Mesenchymal stem cell (in vitro differentiated cells and primary cell): Measurements from ENCODE around the gene IL1RAP.
A peak's percentile ranks its signal among the peaks of the same experiment; 100 is the strongest.

Experiments used
- DNase-seq: peaks from one replicate; pipeline ENCODE4 v3.0.0-alpha.2; 2013
- H2AFZ ChIP-seq: one replicate; pipeline ENCODE4 v1.6.1; 2013; ENCODE audit warnings: low read depth, mild to moderate bottlenecking, control low read depth, inconsistent platforms, low read length, moderate library complexity
- H2AK5ac ChIP-seq: 2 replicates; pipeline ENCODE4 v1.6.1; 2013; ENCODE audit warnings: low read length, moderate library complexity, mild to moderate bottlenecking, inconsistent platforms; ENCODE audit not compliant: severe bottlenecking
- H2BK120ac ChIP-seq: one replicate; pipeline ENCODE4 v1.6.1; 2013; ENCODE audit warnings: low read depth, mild to moderate bottlenecking, inconsistent platforms, low read length, moderate library complexity
- H2BK12ac ChIP-seq, 2 experiments: one replicate each; pipeline ENCODE4 v1.6.1; 2013; ENCODE audit warnings: inconsistent platforms in 2 of 2, low read length in 2 of 2, mild to moderate bottlenecking in 2 of 2, moderate library complexity in 2 of 2, control low read depth in 1 of 2
- H2BK15ac ChIP-seq: one replicate; pipeline ENCODE4 v1.6.1; 2013; ENCODE audit warnings: mild to moderate bottlenecking, low read depth, inconsistent platforms; ENCODE audit not compliant: poor library complexity, severe bottlenecking
- H2BK5ac ChIP-seq: 2 replicates; pipeline ENCODE4 v1.6.1; 2013; ENCODE audit warnings: low read depth, mild to moderate bottlenecking, low read length, control low read depth, inconsistent platforms; ENCODE audit not compliant: poor library complexity, severe bottlenecking
- H3K14ac ChIP-seq, 2 experiments: one replicate each; pipeline ENCODE4 v1.6.1; 2013; ENCODE audit warnings: inconsistent platforms in 2 of 2, low read length in 2 of 2, control low read depth in 1 of 2, mild to moderate bottlenecking in 1 of 2, moderate library complexity in 1 of 2
- H3K18ac ChIP-seq, 2 experiments: one replicate each; pipeline ENCODE4 v1.6.1; 2013; ENCODE audit warnings: inconsistent platforms in 2 of 2, low read length in 2 of 2, control low read depth in 1 of 2, low read depth in 1 of 2, mild to moderate bottlenecking in 1 of 2
- H3K23ac ChIP-seq, 2 experiments: one replicate each; pipeline ENCODE4 v1.6.1; 2013; ENCODE audit warnings: inconsistent platforms in 2 of 2, low read length in 2 of 2, mild to moderate bottlenecking in 2 of 2, moderate library complexity in 2 of 2, control low read depth in 1 of 2
- H3K27ac ChIP-seq: 2 replicates; pipeline ENCODE4 v1.5.1; 2013; ENCODE audit warnings: mild to moderate bottlenecking, moderate library complexity, low read length, control low read depth, inconsistent platforms; ENCODE audit not compliant: poor library complexity, severe bottlenecking
- H3K27me3 ChIP-seq, 2 experiments: 2 replicates each; pipeline versions ENCODE4 v1.6.1 to v1.7.0; 2013; ENCODE audit warnings: low read length in 2 of 2, mild to moderate bottlenecking in 2 of 2, moderate library complexity in 2 of 2, control low read depth in 1 of 2, inconsistent platforms in 1 of 2; ENCODE audit not compliant: control insufficient read depth in 1 of 2, insufficient read depth in 1 of 2
- H3K36me3 ChIP-seq, 2 experiments: 2 replicates each; pipeline versions ENCODE4 v1.6.1 to v1.7.0; 2013; ENCODE audit warnings: low read length in 2 of 2, control low read depth in 1 of 2, inconsistent platforms in 1 of 2, low read depth in 1 of 2, mild to moderate bottlenecking in 1 of 2; ENCODE audit not compliant: insufficient read depth in 2 of 2, control insufficient read depth in 1 of 2
- H3K4ac ChIP-seq, 2 experiments: one replicate each; pipeline ENCODE4 v1.6.1; 2013; ENCODE audit warnings: inconsistent platforms in 2 of 2, low read length in 2 of 2, mild to moderate bottlenecking in 2 of 2, moderate library complexity in 2 of 2, control low read depth in 1 of 2, low read depth in 1 of 2
- H3K4me1 ChIP-seq: 2 replicates; pipeline ENCODE4 v1.6.1; 2013; ENCODE audit warnings: low read depth, low read length, control low read depth; ENCODE audit not compliant: control insufficient read depth, insufficient read depth
- H3K4me2 ChIP-seq: 2 replicates; pipeline ENCODE4 v1.6.1; 2013; ENCODE audit warnings: low read length, mild to moderate bottlenecking, inconsistent platforms; ENCODE audit not compliant: poor library complexity, severe bottlenecking
- H3K4me3 ChIP-seq, 2 experiments: 2 replicates each; pipeline versions ENCODE4 v1.5.1 to v1.7.0; 2013; ENCODE audit warnings: low read length in 2 of 2, mild to moderate bottlenecking in 2 of 2, control low read depth in 1 of 2, low read depth in 1 of 2; ENCODE audit not compliant: insufficient read depth in 1 of 2
- H3K79me1 ChIP-seq: replicated peaks from 2 replicates; pipeline ENCODE4 v1.6.1; 2013; ENCODE audit warnings: mild to moderate bottlenecking, control low read depth, low read length, inconsistent platforms; ENCODE audit not compliant: poor library complexity, severe bottlenecking
- H3K9ac ChIP-seq: 2 replicates; pipeline ENCODE4 v1.7.0; 2013; ENCODE audit warnings: mild to moderate bottlenecking, low read length, moderate library complexity
- H3K9me3 ChIP-seq: 2 replicates; pipeline ENCODE4 v1.7.0; 2013; ENCODE audit warnings: mild to moderate bottlenecking, low read length; ENCODE audit not compliant: control insufficient read depth
- H4K8ac ChIP-seq: one replicate; pipeline ENCODE4 v1.6.1; 2013; ENCODE audit warnings: inconsistent platforms, mild to moderate bottlenecking, low read length, moderate library complexity
- H4K91ac ChIP-seq: one replicate; pipeline ENCODE4 v1.6.1; 2013; ENCODE audit warnings: mild to moderate bottlenecking, low read length, inconsistent platforms
- WGBS: methylation state at CpG from one replicate; pipeline ENCODE4 v1.1.7; 2013; ENCODE audit warnings: mixed read lengths; 5-methylcytosine and 5-hydroxymethylcytosine counted together

Gene IL1RAP

DNA sequence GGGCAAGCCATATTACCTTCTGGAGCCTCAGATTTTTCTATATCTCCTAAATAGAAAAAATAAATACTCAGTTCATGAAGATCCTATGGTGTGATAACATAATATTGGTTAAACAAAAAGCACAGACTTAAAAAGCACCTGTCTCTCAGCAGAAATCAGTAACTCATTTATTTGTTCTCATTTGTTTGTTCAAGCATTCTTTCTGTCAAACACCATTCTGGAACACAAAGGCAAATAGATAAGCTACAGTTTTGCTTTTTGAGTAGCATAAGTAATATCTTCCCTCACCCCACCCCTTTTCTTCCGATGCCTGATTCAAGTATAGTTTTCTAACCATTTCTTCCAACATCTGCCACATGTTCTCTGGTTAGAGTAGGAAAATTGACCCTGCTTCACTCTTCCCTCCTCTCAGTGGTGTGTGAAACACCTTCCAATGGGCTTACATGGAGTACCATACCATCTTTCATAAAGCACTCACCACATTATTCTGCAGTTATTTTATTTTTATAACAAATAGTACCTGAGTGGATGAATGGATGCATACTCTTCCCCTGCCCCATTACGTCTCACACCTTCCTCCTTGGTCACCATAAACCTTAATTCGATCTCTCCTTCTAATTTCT, 8.4 kb upstream of the IL1RAP start:
- Histone ChIP-seq H3K4me1 (no peaks in the 10 kb centered on the region), H3K23ac (no peak overlapping the region), H3K27ac (no peak overlapping the region), H2AFZ (no peak overlapping the region), H2BK15ac (no peak overlapping the region), H3K18ac (no peak overlapping the region), H3K4me2 (no peak overlapping the region), H2BK5ac (no peak overlapping the region), H4K8ac (no peak overlapping the region), H2BK12ac (no peak overlapping the region), H4K91ac (no peak overlapping the region), H2AK5ac (no peak overlapping the region), H3K27me3 (no peaks in the 10 kb centered on the region), H3K14ac (no peak overlapping the region), H3K36me3 (no peaks in the 10 kb centered on the region), H3K9ac (no peak overlapping the region), H2BK120ac (no peak overlapping the region), H3K9me3 (no peaks in the 10 kb centered on the region), H3K4me3 (no peak overlapping the region), H3K4ac (no peak overlapping the region), H3K79me1 (no peaks in the 10 kb centered on the region)
- whole genome bisulfite sequencing, result 97% methylated on average over 3 of the region's 3 CpGs
- no peak for DNase-seq

GRCh38 chr3:190506271-190506670, 7.6 kb upstream of the IL1RAP start:
- Histone ChIP-seq H2BK120ac (no peak overlapping the region), H3K36me3 (no peaks in the 10 kb centered on the region), H3K4me1 (no peaks in the 10 kb centered on the region), H3K27me3 (no peaks in the 10 kb centered on the region), H3K14ac (no peak overlapping the region), H2AFZ (no peak overlapping the region), H3K9me3 (no peaks in the 10 kb centered on the region), H2BK5ac (no peak overlapping the region), H3K9ac (no peak overlapping the region), H3K18ac (no peak overlapping the region), H4K91ac (no peak overlapping the region), H3K23ac (no peak overlapping the region), H3K79me1 (no peaks in the 10 kb centered on the region), H2BK15ac (no peak overlapping the region), H3K4me2 (no peak overlapping the region), H2AK5ac (no peak overlapping the region), H3K4me3 (no peak overlapping the region), H4K8ac (no peak overlapping the region), H3K27ac (no peak overlapping the region), H2BK12ac (no peak overlapping the region), H3K4ac (no peak overlapping the region)
- DNase-seq, result no peak
- WGBS, result no CpG with 5 or more reads among the region's 4 CpGs

GRCh38 chr3:190512666-190513065, 1.2 kb upstream of the IL1RAP start:
- H2BK5ac ChIP-seq, result no peak overlapping the region
- no peaks in the 10 kb centered on the region for H3K4me1 ChIP-seq
- no peak overlapping the region for H3K9ac ChIP-seq
- H3K18ac ChIP-seq, result no peak overlapping the region
- no peak overlapping the region for H2BK120ac ChIP-seq
- no peak overlapping the region for H3K23ac ChIP-seq
- H3K27me3 ChIP-seq, result no peaks in the 10 kb centered on the region
- no peak overlapping the region for H2AK5ac ChIP-seq
- H3K27ac ChIP-seq, result no peak overlapping the region
- H2BK15ac ChIP-seq, result no peak overlapping the region
- no peak overlapping the region for H3K14ac ChIP-seq
- DNase-seq, result no peak
- H3K36me3 ChIP-seq, result no peaks in the 10 kb centered on the region
- no peak overlapping the region for H3K4me3 ChIP-seq
- H4K8ac ChIP-seq, result no peak overlapping the region
- no peak overlapping the region for H3K4me2 ChIP-seq
- H3K79me1 ChIP-seq, result peaks cover 4% of the 10 kb centered on the region
- H2BK12ac ChIP-seq, result no peak overlapping the region
- H3K9me3 ChIP-seq, result no peaks in the 10 kb centered on the region
- no peak overlapping the region for H4K91ac ChIP-seq
- H2AFZ ChIP-seq, result no peak overlapping the region
- WGBS, result 100% methylated on average over 2 of the region's 3 CpGs
- no peak overlapping the region for H3K4ac ChIP-seq

DNA sequence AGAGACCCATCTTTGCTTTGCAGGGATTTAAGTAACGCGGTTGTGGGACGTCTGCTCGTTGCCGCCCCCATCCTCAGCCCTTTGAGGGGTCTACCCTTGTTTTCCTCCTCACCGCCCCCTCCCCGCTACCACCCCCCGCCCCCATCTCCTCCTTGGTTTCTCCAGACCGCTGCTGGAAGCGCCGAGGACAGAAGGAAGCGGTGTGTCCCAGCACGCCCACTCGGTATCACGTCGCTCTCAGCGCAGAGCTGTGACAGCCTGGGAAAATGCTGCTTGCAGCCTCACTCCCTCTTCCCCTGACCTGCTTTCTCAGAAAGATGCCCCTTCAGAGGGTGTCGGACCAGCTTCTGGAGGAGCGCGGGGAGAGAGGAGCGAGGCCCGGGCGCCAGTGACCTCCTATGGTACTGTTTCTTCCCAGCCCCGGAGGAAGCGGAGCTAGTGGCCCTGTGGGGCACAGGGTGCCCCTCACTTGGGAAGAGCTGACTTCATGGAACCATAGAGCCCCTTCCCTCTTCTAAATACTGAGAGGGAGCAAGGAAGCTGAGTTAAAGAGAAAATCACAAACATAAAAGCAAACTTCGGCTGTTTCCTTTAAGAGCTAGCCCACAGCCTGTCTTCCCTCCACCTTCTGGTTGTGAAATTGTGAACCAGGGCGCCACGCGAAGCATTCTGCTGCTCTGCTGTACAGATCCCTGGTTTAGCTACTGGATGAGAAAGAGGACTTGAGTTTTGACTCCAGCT, 698 bp downstream of the IL1RAP start:
- H3K79me1 ChIP-seq, result peaks cover 9% of the 10 kb centered on the region

More for the DNA sequence above, 698 bp downstream of the IL1RAP start:
- Histone ChIP-seq H3K9ac (peak overlapping the region; percentile 88), H2BK12ac (peak overlapping the region in 1 of 2 experiments; percentile 15), H3K36me3 (no peaks in the 10 kb centered on the region), H2BK5ac (no peak overlapping the region), H3K27me3 (no peaks in the 10 kb centered on the region), H3K27ac (peak overlapping the region; percentile 43), H3K14ac (peak overlapping the region in 1 of 2 experiments; percentile 18), H2BK120ac (no peak overlapping the region), H3K4ac (peak overlapping the region in 1 of 2 experiments; percentile 35), H4K91ac (no peak overlapping the region), H3K18ac (peak overlapping the region; percentile 25 to 45), H2AK5ac (no peak overlapping the region), H3K4me2 (peak overlapping the region; percentile 96), H3K4me3 (peak overlapping the region; percentile 88 to 94), H2AFZ (peak overlapping the region; percentile 76), H3K23ac (no peak overlapping the region), H3K4me1 (no peaks in the 10 kb centered on the region), H3K9me3 (no peaks in the 10 kb centered on the region), H4K8ac (no peak overlapping the region), H2BK15ac (no peak overlapping the region)
- peak; percentile 76 for DNase-seq
- under 1% methylated on average over 27 of the region's 29 CpGs for WGBS
